ENCODE data around the gene ST6GAL1.
"Not testable (repeated sequence)": the region's sequence is repeated elsewhere in the genome, so short reads cannot be mapped to it uniquely, and the experiment has no call there.

Gene ST6GAL1, protein sequence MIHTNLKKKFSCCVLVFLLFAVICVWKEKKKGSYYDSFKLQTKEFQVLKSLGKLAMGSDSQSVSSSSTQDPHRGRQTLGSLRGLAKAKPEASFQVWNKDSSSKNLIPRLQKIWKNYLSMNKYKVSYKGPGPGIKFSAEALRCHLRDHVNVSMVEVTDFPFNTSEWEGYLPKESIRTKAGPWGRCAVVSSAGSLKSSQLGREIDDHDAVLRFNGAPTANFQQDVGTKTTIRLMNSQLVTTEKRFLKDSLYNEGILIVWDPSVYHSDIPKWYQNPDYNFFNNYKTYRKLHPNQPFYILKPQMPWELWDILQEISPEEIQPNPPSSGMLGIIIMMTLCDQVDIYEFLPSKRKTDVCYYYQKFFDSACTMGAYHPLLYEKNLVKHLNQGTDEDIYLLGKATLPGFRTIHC

DNA sequence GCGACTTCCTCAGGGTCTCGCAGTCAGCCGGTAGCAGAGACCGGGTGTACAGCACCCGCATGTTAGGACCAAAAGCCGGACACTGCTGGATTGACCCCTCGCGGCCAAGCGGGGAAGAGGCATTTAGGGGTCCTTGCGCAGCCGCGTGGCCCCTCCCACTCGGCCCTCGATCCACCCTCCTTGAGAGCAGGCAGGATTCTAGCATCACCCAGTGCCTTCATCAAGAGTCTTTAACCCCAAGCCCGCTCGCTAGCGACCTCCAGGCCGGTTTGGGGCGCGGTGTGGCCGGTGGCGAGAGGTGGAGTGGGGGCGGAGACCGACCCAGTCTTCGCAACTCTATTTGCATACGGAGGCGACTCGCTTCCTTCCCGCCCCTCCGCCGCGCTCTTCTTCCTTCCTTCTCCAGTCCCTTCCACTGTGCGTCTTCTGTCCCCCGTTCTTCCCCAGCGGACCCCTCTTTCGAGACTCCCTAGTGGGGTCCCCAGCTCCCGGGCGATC lies at the start of gene ST6GAL1:
Gene ST6GAL1, plus strand, starts transcription at position 384 of the 498 bp plus-strand sequence. CDS start 112,178 bp downstream, outside the sequence.
- peaks cover 15% of the 10 kb centered on the region for H3K36me3 Mint-ChIP-seq (ENCODE audit: low read depth)
- H3K27me3 Mint-ChIP-seq (ENCODE audit: low read depth) = peaks cover 34% of the 10 kb centered on the region
- H3K9me3 Mint-ChIP-seq = no peaks in the 10 kb centered on the region
- peak within 1 kb of the TSS; percentile 95 to 98 (median 97) for H3K4me3 Mint-ChIP-seq
- H3K4me1 Mint-ChIP-seq = peaks cover 20% of the 10 kb centered on the region
- no peak for TF ChIP-seq CTCF (IDR thresholded peaks at IDR 0.05; ENCODE audit: unreplicated experiment in 3 of 3)
- H3K27ac Mint-ChIP-seq = peak within 1 kb of the TSS; percentile 87 to 95 (median 92)

- Mint-ChIP-seq H3K36me3 (ENCODE audit: low read depth) (no peaks in the 10 kb centered on the region), H3K9me3 (no peaks in the 10 kb centered on the region), H3K27ac (no peak overlapping the region), H3K4me3 (no peak overlapping the region), H3K4me1 (no peaks in the 10 kb centered on the region), H3K27me3 (ENCODE audit: low read depth) (peaks cover 6% of the 10 kb centered on the region)
- TF ChIP-seq CTCF (IDR thresholded peaks at IDR 0.05; ENCODE audit: unreplicated experiment in 3 of 3) = no peak
Observed at GRCh38 chr3:186882150-186882524, 48.2 kb upstream of the ST6GAL1 start.

GRCh38 chr3:186882881-186883685 lies 47.2 kb upstream of the ST6GAL1 start:
- no peak overlapping the region for H3K4me3 Mint-ChIP-seq
- no peak for TF ChIP-seq CTCF (IDR thresholded peaks at IDR 0.05; ENCODE audit: unreplicated experiment in 3 of 3)
- H3K4me1 Mint-ChIP-seq = no peaks in the 10 kb centered on the region
- peaks cover 6% of the 10 kb centered on the region for H3K27me3 Mint-ChIP-seq (ENCODE audit: low read depth)
- H3K36me3 Mint-ChIP-seq (ENCODE audit: low read depth) = no peaks in the 10 kb centered on the region
- H3K27ac Mint-ChIP-seq = no peak overlapping the region
- no peaks in the 10 kb centered on the region for H3K9me3 Mint-ChIP-seq

GRCh38 chr3:186883686-186884058 lies 46.7 kb upstream of the ST6GAL1 start:
- Mint-ChIP-seq H3K27ac (no peak overlapping the region), H3K27me3 (ENCODE audit: low read depth) (peaks cover 6% of the 10 kb centered on the region), H3K4me1 (peaks cover 4% of the 10 kb centered on the region), H3K4me3 (no peak overlapping the region), H3K36me3 (ENCODE audit: low read depth) (no peaks in the 10 kb centered on the region), H3K9me3 (no peaks in the 10 kb centered on the region)
- TF ChIP-seq CTCF (IDR thresholded peaks at IDR 0.05; ENCODE audit: unreplicated experiment in 3 of 3) = no peak

GRCh38 chr3:186884868-186885267 lies 45.5 kb upstream of the ST6GAL1 start:
- H3K4me3 Mint-ChIP-seq, H3K9me3 Mint-ChIP-seq: not testable (repeated sequence)

GRCh38 chr3:186886202-186886981 lies 43.9 kb upstream of the ST6GAL1 start:
- no peaks in the 10 kb centered on the region for H3K36me3 Mint-ChIP-seq (ENCODE audit: low read depth)
- no peaks in the 10 kb centered on the region for H3K9me3 Mint-ChIP-seq
- H3K4me3 Mint-ChIP-seq = no peak overlapping the region
- TF ChIP-seq CTCF (IDR thresholded peaks at IDR 0.05; ENCODE audit: unreplicated experiment in 3 of 3) = no peak
- H3K27ac Mint-ChIP-seq = no peak overlapping the region
- peaks cover 7% of the 10 kb centered on the region for H3K4me1 Mint-ChIP-seq
- H3K27me3 Mint-ChIP-seq (ENCODE audit: low read depth) = peaks cover 10% of the 10 kb centered on the region

More at GRCh38 chr3:186884868-186885267, 45.5 kb upstream of the ST6GAL1 start:
- not testable (repeated sequence) for H3K36me3 Mint-ChIP-seq (ENCODE audit: low read depth); H3K27ac Mint-ChIP-seq; H3K27me3 Mint-ChIP-seq (ENCODE audit: low read depth); H3K4me1 Mint-ChIP-seq

DNA sequence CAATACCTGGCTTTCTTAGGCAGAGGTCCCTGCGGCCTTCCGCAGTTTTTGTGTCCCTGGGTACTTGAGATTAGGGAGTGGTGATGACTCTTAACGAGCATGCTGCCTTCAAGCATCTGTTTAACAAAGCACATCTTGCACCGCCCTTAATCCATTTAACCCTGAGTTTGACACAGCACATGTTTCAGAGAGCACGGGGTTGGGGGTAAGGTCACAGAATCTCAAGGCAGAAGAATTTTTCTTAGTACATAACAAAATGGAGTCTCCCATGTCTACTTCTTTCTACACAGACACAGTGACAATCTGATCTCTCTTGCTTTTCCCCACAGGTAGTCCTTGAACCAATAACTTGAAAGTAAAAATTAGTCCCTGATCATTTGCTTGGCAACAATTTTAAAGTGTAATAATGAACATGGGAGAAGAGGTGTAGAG lies 42.8 kb upstream of the ST6GAL1 start:
- H3K36me3 Mint-ChIP-seq (ENCODE audit: low read depth); H3K27me3 Mint-ChIP-seq (ENCODE audit: low read depth); H3K9me3 Mint-ChIP-seq; H3K4me3 Mint-ChIP-seq; H3K4me1 Mint-ChIP-seq; H3K27ac Mint-ChIP-seq: not testable (repeated sequence)

All from nephron (organoid).